Hematopoietic multipotent progenitor cell (in vitro differentiated cells): ENCODE results near the gene CFAP43. TPM values are rescaled to one million over a fixed set of nuclear protein-coding genes. Genes with fewer than 3 reads are reported as not detected.

ENCODE experiments used
- DNase-seq, 3 donors: peaks; one replicate each; pipeline ENCODE4 v3.0.0-alpha.2; 2011 to 2015; ENCODE audit warnings: low read depth in 2 of 3, low spot score in 2 of 3
- total RNA-seq: library from RNA; depleted of rRNA; stranded (reverse); fragments of >200 nt; gene quantifications from one replicate; pipeline ENCODE4 v1.2.3, GENCODE V29; 2012

CFAP43 gene
- total RNA-seq, 1 donor = 0.54 TPM

GRCh38 chr10:104143829-104144228 lies 88.3 kb downstream of the CFAP43 start:
- DNase-seq = no peak

DNA sequence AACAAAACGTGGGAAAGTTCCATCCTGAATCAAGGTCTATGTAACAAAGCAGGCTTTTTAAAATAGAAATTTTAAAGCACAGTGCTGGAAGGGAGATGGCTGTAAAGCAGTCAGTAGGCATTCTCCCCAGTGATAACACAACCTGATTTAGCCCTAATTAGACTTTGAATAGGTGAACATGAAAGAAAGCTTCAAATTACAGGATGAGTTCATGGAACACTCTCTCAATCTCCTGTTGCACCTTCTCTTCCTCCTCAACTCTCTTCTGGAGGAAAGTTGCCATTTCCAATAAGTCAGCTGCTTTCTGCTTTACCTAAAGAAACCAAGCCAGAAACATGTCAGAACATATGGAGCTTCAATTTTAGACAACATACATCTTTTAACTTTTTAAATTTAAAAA lies 90.1 kb downstream of the CFAP43 start:
- DNase-seq = no peak

DNA sequence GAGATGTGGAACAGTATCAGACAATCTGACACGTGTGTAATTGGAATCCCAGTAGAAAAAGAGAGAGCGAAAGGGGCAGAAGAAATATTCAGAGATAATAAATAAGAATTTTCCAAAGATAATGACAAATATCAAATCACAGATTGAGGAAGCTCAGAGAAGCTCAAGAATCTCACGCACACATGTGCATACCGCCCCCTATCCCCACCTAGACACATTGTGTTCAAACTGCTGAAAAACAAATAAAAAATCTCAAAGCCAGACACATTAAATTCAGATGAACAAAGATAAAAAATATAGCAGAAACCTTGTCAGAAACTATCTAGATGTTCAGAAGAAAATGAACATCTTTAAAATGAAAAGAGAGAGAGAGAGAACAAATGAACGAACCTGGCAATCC lies 92.9 kb downstream of the CFAP43 start:
- peak in 1 of 3 donors; percentile 18 for DNase-seq

GRCh38 chr10:104138131-104138530 lies 94.0 kb downstream of the CFAP43 start:
- no peak for DNase-seq

DNA sequence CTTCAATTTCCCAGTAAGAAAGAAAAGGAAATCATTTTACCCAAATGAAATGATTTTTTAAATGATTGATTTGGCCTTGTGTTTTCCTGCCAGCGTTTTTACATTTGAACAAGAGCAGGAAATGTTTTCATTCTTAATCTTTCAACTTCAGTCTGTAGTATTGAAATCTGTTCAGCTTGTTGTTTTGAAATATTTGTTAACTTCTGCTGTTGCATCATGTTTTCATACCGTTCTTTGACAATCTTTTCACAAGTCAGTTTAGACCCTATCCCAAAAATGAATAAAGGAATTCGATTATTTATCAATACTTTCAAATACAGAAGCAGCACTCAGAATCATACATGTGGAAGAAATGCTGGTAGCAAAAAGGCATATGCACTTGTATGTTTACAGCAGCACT lies 102.1 kb downstream of the CFAP43 start:
- DNase-seq = no peak

DNA sequence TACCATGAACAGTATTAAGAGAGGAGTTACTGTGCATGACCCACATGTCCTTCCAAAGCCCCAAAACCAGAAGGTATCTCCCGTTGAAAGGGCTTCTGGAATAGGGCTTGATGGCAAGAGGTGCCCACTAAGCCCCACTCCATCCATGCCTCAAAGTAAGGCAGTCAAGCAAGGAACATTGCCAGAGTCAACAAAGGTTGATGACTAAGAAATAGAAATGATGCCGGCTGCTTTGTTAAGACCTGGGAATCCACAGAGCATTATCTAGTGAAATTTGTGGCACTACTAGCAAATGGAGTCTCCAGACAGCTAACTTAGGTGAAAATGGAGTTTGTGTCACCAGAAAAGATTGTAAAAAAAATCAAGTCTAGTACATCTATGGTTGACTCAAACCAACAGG lies 104.0 kb downstream of the CFAP43 start:
- no peak for DNase-seq

DNA sequence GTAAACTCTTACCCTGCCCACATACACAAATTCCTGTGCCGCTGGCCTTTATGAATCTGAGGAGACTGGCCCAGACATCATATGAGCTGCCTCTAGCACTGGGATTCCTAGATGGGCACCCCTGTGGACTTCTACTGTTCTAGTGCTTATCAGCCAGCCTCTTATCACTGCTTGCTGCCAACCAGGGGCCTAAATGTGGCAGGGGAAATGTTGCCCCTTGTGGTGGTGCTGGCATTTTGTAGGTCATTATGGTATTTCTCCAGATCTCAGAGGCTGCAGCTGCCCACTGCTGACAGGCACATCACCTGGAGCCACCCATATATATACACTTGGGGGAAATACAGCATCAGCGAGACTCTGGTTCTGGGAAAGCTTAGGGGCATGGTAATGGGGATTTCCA lies 104.8 kb downstream of the CFAP43 start:
- DNase-seq = peak in 2 of 3 donors; percentile 46 to 55

GRCh38 chr10:104123397-104123796 lies 108.8 kb downstream of the CFAP43 start:
- DNase-seq = peak in 1 of 3 donors; percentile 46

GRCh38 chr10:104122225-104123107 lies 109.7 kb downstream of the CFAP43 start:
- no peak for DNase-seq

GRCh38 chr10:104121485-104122224 lies 110.5 kb downstream of the CFAP43 start, which contains the start of gene SFR1:
Gene SFR1 (plus strand): TSS chr10:104122171. CDS start chr10:104122184, 13 bp downstream.
- DNase-seq = peak; percentile 97 to 99 (median 99)

DNA sequence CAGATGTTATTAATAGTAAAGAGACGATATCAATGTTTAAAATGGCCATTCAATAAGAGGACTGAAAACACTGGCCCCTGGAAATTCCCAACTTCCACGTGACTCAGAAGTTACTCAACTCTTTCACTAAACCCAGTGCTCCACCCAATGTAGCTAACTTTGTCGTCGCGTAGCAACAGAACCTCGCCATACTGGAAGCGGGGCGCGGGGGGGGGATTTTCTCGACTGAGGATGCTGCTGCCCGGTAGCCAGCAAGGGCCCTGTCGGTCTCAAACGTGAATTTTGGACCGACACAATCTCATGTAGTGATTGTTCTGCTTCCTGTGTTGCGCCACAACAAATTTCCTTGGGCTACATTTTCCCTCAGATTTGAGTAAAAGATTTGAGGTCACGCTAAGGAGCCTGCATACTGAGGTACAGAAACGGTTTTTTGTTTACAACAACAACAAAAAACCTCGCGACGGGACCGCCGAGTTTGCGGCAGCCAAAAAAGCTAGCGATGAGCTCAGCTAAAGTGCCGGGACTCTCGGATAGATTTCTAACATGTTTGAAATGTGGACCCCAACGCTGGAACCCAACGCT lies 111.2 kb downstream of the CFAP43 start:
- peak; percentile 83 to 95 (median 94) for DNase-seq

DNA sequence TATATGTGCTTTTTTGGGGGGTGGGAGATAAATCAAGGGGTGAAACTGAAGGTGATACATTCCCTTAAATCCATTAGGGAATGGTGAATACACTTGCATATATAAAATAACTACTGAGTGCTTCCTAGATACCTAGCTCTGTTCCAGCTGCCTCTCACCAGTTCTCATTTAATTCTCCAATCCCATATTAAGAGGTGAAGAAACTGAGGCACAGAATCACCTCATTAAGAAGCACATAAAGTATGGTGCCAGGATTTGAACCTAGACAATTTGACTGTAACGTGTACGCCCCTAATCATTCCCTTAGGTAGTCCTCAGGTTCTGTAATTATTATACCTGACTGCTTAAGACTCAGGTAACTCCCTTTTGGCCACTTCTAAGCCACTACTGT lies 111.7 kb downstream of the CFAP43 start:
- DNase-seq = no peak

GRCh38 chr10:104119996-104120395 lies 112.2 kb downstream of the CFAP43 start:
- DNase-seq = no peak

DNA sequence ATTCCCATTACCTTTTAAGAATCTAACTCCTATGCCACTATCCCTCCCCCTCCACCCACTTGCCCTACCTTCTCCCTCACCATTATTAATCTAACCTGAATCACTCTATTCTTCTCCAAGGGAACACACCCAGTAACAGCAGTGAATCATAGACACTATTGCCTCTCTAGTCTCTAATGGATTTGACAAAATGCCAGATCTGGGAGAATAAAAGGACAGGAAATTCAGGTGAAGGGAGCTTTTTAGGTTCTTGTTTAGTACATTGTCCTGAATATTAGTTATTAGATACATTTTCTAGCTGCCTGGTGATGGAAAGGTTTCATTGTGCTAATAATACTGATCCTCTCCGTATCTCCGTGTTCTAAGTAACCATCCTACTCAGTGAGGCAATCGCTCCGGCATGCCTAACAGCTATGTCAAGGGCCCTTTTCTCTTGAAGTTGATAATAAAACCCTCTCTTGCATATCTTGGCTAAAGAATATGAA lies 114.3 kb downstream of the CFAP43 start:
- DNase-seq = no peak

DNA sequence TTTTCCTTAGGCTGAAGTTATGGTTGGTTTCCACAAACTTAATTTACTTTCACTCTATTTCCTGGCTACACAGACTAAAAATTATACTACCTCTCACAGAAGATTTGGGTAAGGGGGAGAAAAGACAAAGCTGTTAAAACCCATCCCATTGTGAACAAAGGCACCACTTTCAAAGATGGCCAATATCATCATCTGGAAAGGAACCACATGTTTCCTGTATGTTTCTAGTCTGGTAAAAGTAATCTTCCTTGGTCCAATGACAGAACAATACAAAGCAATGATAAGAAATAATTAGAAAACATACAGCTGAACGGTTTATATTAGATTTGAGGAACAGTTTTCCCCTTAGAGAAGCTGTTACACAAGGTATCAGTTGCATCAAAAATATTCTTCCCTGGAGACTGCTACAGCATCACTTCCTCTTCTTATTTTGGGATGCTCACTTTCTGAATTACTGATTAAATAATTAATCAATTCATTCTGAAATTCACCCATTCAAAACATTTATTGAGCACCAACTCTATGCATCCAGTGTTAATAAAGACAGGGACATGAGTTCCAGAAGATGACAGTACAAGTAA lies 118.7 kb downstream of the CFAP43 start:
- peak in 1 of 3 donors; percentile 45 for DNase-seq

DNA sequence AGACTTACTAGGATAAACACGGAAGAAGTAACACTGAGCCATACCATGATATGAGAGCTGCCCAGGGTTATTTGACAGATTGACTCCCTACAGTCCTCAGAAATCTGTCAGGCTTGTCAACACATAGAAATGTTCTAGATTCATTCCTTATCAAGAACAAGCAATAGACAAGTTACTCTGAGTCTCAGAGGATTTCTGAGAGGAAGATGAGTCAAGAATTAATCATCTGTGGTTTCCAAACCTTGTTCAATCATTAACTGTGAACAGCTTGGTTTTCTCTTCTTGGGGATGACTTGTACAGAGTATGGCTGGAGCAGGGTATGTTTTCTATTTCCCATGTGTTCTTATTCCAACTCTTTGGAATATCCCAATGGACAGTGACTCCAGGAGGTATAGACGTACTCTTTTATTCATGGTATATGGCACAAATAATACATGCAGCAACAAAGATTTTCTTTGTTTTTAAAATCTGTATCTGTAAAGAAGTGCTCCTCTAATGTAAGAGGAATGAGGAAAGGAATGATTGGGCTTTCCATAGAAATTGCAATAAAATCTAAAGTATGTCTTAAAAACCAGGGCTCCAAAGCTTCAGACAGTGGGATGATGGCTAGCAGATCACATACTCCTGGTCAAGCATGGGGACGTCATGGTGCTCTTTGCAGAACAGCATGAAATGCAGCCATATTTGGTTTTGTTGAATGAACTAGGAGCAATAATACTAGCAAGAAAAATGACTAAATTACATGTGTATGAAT lies 122.1 kb downstream of the CFAP43 start:
- DNase-seq = no peak

DNA sequence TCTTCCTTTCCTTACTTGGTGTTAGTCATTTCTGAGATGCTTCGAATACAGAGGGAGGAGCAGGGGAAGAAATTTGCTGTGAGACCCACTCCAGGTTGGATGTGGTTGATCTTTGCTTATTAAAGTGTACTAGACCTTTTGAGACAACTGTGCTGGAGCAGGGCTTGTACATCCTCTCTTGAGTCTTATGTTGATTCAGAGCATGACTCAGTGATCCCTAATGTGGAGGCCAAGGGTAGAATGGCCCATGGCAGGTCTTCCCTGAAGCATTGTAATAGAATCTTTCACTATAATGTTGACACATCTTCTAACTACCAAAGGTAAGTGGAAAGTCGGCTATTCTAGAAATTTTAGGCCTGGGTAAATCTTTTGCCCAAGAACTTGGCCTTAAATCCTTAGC lies 127.2 kb downstream of the CFAP43 start:
- no peak for DNase-seq

GRCh38 chr10:104104418-104104817 lies 127.7 kb downstream of the CFAP43 start:
- no peak for DNase-seq

DNA sequence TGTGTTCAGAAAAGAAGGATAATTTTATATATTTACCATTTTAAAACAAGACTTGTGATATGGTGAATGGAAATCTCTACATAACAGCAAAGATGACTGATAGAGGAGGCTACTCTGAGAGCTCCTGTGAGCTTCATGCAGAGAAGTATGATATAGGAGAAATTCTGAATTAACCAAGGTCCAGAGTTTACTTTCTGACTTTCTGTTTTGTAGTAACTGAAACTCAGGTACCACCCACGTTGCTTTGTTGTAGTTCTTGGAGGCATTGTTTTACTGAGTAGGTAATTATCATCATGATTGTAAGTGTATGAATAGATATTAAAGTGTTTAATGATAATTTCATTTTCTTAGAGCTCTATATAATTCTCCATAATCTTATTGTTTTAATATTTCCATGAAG lies 128.2 kb downstream of the CFAP43 start:
- no peak for DNase-seq

DNA sequence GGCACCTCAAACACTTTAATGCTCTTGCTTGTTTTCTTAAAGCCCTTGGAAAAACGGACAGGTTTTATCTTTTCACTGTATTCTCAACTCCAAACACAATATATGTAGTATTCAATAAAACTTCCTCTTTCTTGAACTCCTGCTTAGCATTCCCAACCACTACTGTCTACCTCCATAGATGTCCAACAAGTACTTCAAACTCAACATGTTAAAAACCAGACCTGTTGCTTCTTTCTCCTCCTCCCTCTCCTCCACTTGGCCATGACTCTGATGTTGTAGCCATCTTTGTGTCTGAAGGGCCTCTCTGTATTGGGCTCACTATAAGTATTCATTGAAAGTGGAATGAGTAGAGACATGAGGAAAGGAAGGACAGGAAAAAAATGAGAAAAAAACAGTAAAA lies 130.3 kb downstream of the CFAP43 start:
- DNase-seq = no peak
